ENCODE results near the gene DUSP1. TPM values are rescaled to one million over a fixed set of nuclear protein-coding genes. Genes with fewer than 3 reads are reported as not detected.

DUSP1 gene
- total RNA-seq, 1 experiment from 2014 or later = 594 TPM

- H3K4me3 Mint-ChIP-seq (ENCODE audit: unreplicated experiment) = no peak overlapping the region
- no peaks in the 10 kb centered on the region for H3K9me3 Mint-ChIP-seq (ENCODE audit: unreplicated experiment)
- DNase-seq (ENCODE audit: unreplicated experiment) = no peak
- no peaks in the 10 kb centered on the region for H3K27me3 Mint-ChIP-seq (ENCODE audit: insufficient read depth, unreplicated experiment)
- H3K27ac Mint-ChIP-seq (ENCODE audit: low read depth, unreplicated experiment) = peak overlapping the region; percentile 99
- no TSS peak for BruUV-seq (replicated peaks)
- peaks cover 47% of the 10 kb centered on the region for H3K4me1 Mint-ChIP-seq (ENCODE audit: insufficient read depth, unreplicated experiment)
- CTCF ChIA-PET = interaction anchor here (0.6 to 4.3 kb wide), 6 partner anchors 15 to 192 kb away, joined by 5 to 51 read pairs (median 16); partner anchors contain the start of gene DUSP1
- intact Hi-C loops (cut with micrococcal nuclease) = no loop called here
- H3K36me3 Mint-ChIP-seq (ENCODE audit: insufficient read depth, unreplicated experiment) = peaks cover 15% of the 10 kb centered on the region
- POLR2A ChIA-PET = interaction anchor here (0.6 to 5.2 kb wide), 5 partner anchors 20 to 279 kb away, joined by 4 to 287 read pairs (median 42); partner anchors contain the start of gene DUSP1
- TF ChIP-seq, protein P1, sequence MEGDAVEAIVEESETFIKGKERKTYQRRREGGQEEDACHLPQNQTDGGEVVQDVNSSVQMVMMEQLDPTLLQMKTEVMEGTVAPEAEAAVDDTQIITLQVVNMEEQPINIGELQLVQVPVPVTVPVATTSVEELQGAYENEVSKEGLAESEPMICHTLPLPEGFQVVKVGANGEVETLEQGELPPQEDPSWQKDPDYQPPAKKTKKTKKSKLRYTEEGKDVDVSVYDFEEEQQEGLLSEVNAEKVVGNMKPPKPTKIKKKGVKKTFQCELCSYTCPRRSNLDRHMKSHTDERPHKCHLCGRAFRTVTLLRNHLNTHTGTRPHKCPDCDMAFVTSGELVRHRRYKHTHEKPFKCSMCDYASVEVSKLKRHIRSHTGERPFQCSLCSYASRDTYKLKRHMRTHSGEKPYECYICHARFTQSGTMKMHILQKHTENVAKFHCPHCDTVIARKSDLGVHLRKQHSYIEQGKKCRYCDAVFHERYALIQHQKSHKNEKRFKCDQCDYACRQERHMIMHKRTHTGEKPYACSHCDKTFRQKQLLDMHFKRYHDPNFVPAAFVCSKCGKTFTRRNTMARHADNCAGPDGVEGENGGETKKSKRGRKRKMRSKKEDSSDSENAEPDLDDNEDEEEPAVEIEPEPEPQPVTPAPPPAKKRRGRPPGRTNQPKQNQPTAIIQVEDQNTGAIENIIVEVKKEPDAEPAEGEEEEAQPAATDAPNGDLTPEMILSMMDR (IDR thresholded peaks at IDR 0.05; ENCODE audit: unreplicated experiment) = no peak
These were observed 35.7 kb downstream of the DUSP1 start for GRCh38 chr5:172735141-172735831.

GRCh38 chr5:172733974-172734346, 37.0 kb downstream of the DUSP1 start:
- BruUV-seq (replicated peaks) = TSS peak; percentile 62
- Mint-ChIP-seq H3K27me3 (ENCODE audit: insufficient read depth, unreplicated experiment) (no peaks in the 10 kb centered on the region), H3K4me3 (ENCODE audit: unreplicated experiment) (peak overlapping the region; percentile 63), H3K4me1 (ENCODE audit: insufficient read depth, unreplicated experiment) (peaks cover 44% of the 10 kb centered on the region), H3K9me3 (ENCODE audit: unreplicated experiment) (no peaks in the 10 kb centered on the region), H3K36me3 (ENCODE audit: insufficient read depth, unreplicated experiment) (peaks cover 13% of the 10 kb centered on the region), H3K27ac (ENCODE audit: low read depth, unreplicated experiment) (peak overlapping the region; percentile 99)
- no peak for DNase-seq (ENCODE audit: unreplicated experiment)
- TF ChIP-seq, protein P1 (IDR thresholded peaks at IDR 0.05; ENCODE audit: unreplicated experiment) = no peak
- intact Hi-C loops (cut with micrococcal nuclease) = loop anchor here (1.0 to 5.0 kb wide), 4 partner anchors 17 to 198 kb away; no protein-coding TSS in a partner anchor
- ChIA-PET POLR2A (interaction anchor here (0.7 to 5.2 kb wide), 37 partner anchors 10 to 323 kb away, joined by 3 to 287 read pairs (median 7); partner anchors contain the start of genes ATP6V0E1, DUSP1, ERGIC1 and RPL26L1), CTCF (interaction anchor here (0.5 to 4.3 kb wide), 18 partner anchors 10 to 738 kb away, joined by 3 to 51 read pairs (median 4); partner anchors contain the start of genes DUSP1 and RPL26L1)

DNA sequence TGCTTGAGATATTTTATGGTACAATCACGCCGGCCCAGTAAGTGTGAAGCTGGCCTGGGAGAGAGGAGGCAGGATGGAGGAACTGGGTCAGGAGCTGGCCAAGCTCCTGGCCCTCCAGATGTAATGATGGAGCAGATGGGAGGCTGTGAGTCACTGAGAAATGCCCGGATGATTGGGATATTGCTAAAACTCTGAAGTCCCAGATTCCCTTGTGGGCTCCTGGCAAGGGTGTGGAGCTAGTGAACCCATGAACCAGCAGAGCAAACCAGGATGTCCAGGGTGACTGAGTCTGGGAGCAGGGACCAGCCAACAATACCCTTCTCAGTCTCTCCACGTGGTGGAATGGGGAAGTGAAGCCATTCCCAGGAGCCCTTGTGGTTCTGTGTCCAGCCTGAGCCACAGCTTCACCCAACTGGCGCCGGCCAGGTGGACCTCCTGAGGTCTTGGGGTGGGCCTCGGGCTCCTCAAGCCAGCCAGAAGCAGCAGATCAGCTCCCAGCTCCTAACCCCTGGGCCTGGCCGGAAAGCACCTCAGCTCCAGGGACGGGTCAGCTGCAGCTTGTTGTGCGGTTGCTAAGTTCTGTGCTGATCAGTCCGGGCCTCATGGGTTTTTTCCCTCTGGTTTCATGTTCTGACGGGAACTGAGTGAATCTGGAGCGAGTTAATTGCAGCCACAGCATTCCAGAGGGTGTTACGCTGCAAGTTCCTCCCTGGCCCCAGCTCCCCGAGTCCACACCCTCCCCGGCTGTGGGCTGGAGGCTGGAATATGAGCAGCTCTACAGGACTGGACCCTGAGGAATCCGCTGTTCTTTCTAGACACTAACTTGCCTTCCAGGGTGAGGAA, 37.6 kb downstream of the DUSP1 start:
- BruUV-seq (replicated peaks) = TSS peak; percentile 92
- H3K27me3 Mint-ChIP-seq (ENCODE audit: insufficient read depth, unreplicated experiment) = no peaks in the 10 kb centered on the region

More for the DNA sequence above, 37.6 kb downstream of the DUSP1 start:
- Mint-ChIP-seq H3K9me3 (ENCODE audit: unreplicated experiment) (no peaks in the 10 kb centered on the region), H3K4me1 (ENCODE audit: insufficient read depth, unreplicated experiment) (peaks cover 44% of the 10 kb centered on the region), H3K4me3 (ENCODE audit: unreplicated experiment) (peak overlapping the region; percentile 63), H3K27ac (ENCODE audit: low read depth, unreplicated experiment) (peak overlapping the region; percentile 99), H3K36me3 (ENCODE audit: insufficient read depth, unreplicated experiment) (peaks cover 13% of the 10 kb centered on the region)
- intact Hi-C loops (cut with micrococcal nuclease) = loop anchor here (1.0 to 5.0 kb wide), 4 partner anchors 16 to 199 kb away; no protein-coding TSS in a partner anchor
- DNase-seq (ENCODE audit: unreplicated experiment) = peak; percentile 93
- POLR2A ChIA-PET = interaction anchor here (0.7 to 5.2 kb wide), 44 partner anchors 9 to 722 kb away, joined by 3 to 287 read pairs (median 6); partner anchors contain the start of genes ATP6V0E1, DUSP1, ERGIC1 and RPL26L1
- CTCF ChIA-PET = interaction anchor here (0.5 to 4.3 kb wide), 21 partner anchors 10 to 738 kb away, joined by 3 to 51 read pairs (median 4); partner anchors contain the start of genes DUSP1 and RPL26L1
- TF ChIP-seq, protein P1 (IDR thresholded peaks at IDR 0.05; ENCODE audit: unreplicated experiment) = peak; percentile 18

Measured in MCF 10A (cell line).